SU-DHL-6 (cell line): ENCODE data around the gene ATP6V1C2.

Experiments used
- CTCF ChIP-seq: fragments of 200-600 bp; sonication (generic); IDR thresholded peaks from one replicate; pipeline ENCODE4 v1.5.1; 2017; ENCODE audit warnings: antibody characterized with exemption, mild to moderate bottlenecking, low read length, moderate library complexity; ENCODE audit not compliant: insufficient read depth, poor library complexity, severe bottlenecking
- EZH2phosphoT487 ChIP-seq: fragments of 200-600 bp; sonication (generic), shearing (Covaris generic); conservative IDR thresholded peaks from 2 replicates; pipeline ENCODE4 v1.6.1; 2018; ENCODE audit warnings: mild to moderate bottlenecking, antibody characterized with exemption, low read length, moderate library complexity, mixed read lengths

GRCh38 chr2:10814571-10815331 is 93.3 kb downstream of the ATP6V1C2 start:
- TF ChIP-seq CTCF = no peak
- no peak for TF ChIP-seq EZH2phosphoT487
